Lung (tissue), 12 donors: ENCODE results near the gene SKOR2. TPM values are rescaled to one million over a fixed set of nuclear protein-coding genes. Genes with fewer than 3 reads are reported as not detected.

ENCODE experiments used
- ATAC-seq: fragments of 200-7000 bp; cut with Tn5 transposase; one replicate; pipeline ENCODE4 v1.9.1; 2020; ENCODE audit warnings: moderate number of reproducible peaks; ENCODE audit not compliant: insufficient read depth, low FRiP score
- DNase-seq, 3 donors: peaks; one replicate each; pipeline ENCODE4 v3.0.0-alpha.2; 2013 to 2017
- H3K27ac ChIP-seq, 2 donors: one replicate each; pipeline ENCODE4 v1.5.1; 2013; ENCODE audit warnings: mild to moderate bottlenecking in 2 of 2, moderate library complexity in 2 of 2, control low read depth in 1 of 2, inconsistent platforms in 1 of 2, low read depth in 1 of 2, low read length in 1 of 2
- H3K27me3 ChIP-seq, 3 donors: one replicate each; pipeline ENCODE4 v1.5.1; 2013; ENCODE audit warnings: low read length in 2 of 3; ENCODE audit not compliant: control insufficient read depth in 3 of 3, insufficient read depth in 3 of 3
- H3K36me3 ChIP-seq, 4 donors: one replicate each; pipeline ENCODE4 v1.5.1; 2013; ENCODE audit warnings: low read length in 4 of 4, mild to moderate bottlenecking in 1 of 4, moderate library complexity in 1 of 4; ENCODE audit not compliant: control insufficient read depth in 4 of 4, insufficient read depth in 4 of 4
- H3K4me1 ChIP-seq, 5 donors: one replicate each; pipeline ENCODE4 v1.5.1; 2013; ENCODE audit warnings: low read length in 5 of 5, mild to moderate bottlenecking in 2 of 5, moderate library complexity in 1 of 5; ENCODE audit not compliant: control insufficient read depth in 5 of 5, insufficient read depth in 5 of 5
- H3K4me3 ChIP-seq: one replicate; pipeline ENCODE4 v1.5.1; 2013; ENCODE audit warnings: mild to moderate bottlenecking, control low read depth, moderate library complexity
- H3K9ac ChIP-seq, 2 donors: one replicate each; pipeline ENCODE4 v1.5.1; 2013; ENCODE audit warnings: low read length in 2 of 2, control low read depth in 1 of 2; ENCODE audit not compliant: insufficient read depth in 1 of 2
- H3K9me3 ChIP-seq, 4 donors: one replicate each; pipeline ENCODE4 v1.5.1; 2013; ENCODE audit warnings: low read length in 3 of 4, mild to moderate bottlenecking in 1 of 4, moderate library complexity in 1 of 4; ENCODE audit not compliant: control insufficient read depth in 4 of 4, insufficient read depth in 3 of 4
- CTCF ChIP-seq: IDR thresholded peaks from 2 replicates; pipeline ENCODE4 v1.5.1; 2012; ENCODE audit warnings: mild to moderate bottlenecking; ENCODE audit errors: control extremely low read depth, extremely low read depth
- WGBS, 2 donors: extraction: QIAGEN DNeasy Blood & Tissue Kit; methylation state at CpG; one replicate each; pipeline ENCODE4 v1.1.7; 2013; 5-methylcytosine and 5-hydroxymethylcytosine counted together
- polyA plus RNA-seq, 2 donors: library from polyadenylated mRNA; stranded (reverse); fragments of 200-250 nt; gene quantifications; one replicate each; pipeline ENCODE4 v1.2.1, GENCODE V29; 2013
- total RNA-seq, 2 donors: library from RNA; depleted of rRNA in 1 of 2; stranded (reverse); fragments of >200 nt in 1 of 2; gene quantifications; one replicate each; pipeline ENCODE4 v1.2.1, GENCODE V29; 2014 to 2021
- donor health status: control.
- donor health status: control.
- donor health status: Bipolar disorder and iron deficiency.
- donor health status: healthy.
- donor health status: DM: yes; HTN: yes; CAD: no.

Gene SKOR2
- total and polyA plus RNA-seq, 4 donors, result not detected

GRCh38 chr18:47209171-47209570, 42.3 kb downstream of the SKOR2 start:
- no peak for ATAC-seq
- Histone ChIP-seq H3K27me3 (peaks cover 0 to 25% (median 0%) of the 10 kb centered on the region in 3 donors), H3K4me3 (no peak overlapping the region), H3K9ac (no peak overlapping the region), H3K4me1 (peaks cover 0 to 3% (median 0%) of the 10 kb centered on the region in 5 donors), H3K9me3 (no peaks in the 10 kb centered on the region), H3K27ac (no peak overlapping the region), H3K36me3 (no peaks in the 10 kb centered on the region)
- 29 to 34% methylated on average over 1 of the region's 1 CpG for WGBS, 2 donors
- no peak for DNase-seq
- TF ChIP-seq CTCF, result no peak

- H3K27ac ChIP-seq, result no peak overlapping the region
- no peak for TF ChIP-seq CTCF
- no peaks in the 10 kb centered on the region for H3K9me3 ChIP-seq
- no peak overlapping the region for H3K4me3 ChIP-seq
- H3K4me1 ChIP-seq, result peaks cover 0 to 3% (median 0%) of the 10 kb centered on the region in 5 donors
- ATAC-seq (no peak), DNase-seq (no peak)
- H3K9ac ChIP-seq, result no peak overlapping the region
- H3K27me3 ChIP-seq, result peaks cover 0 to 20% (median 0%) of the 10 kb centered on the region in 3 donors
- no peaks in the 10 kb centered on the region for H3K36me3 ChIP-seq
- 73 to 75% methylated on average over 2 of the region's 2 CpGs for WGBS, 2 donors
Observed at GRCh38 chr18:47206945-47207637, 44.4 kb downstream of the SKOR2 start.

- Histone ChIP-seq H3K36me3 (no peaks in the 10 kb centered on the region), H3K4me1 (peaks cover 0 to 3% (median 0%) of the 10 kb centered on the region in 5 donors), H3K27me3 (peaks cover 0 to 8% (median 0%) of the 10 kb centered on the region in 3 donors), H3K9ac (no peak overlapping the region), H3K27ac (no peak overlapping the region), H3K4me3 (no peak overlapping the region), H3K9me3 (no peaks in the 10 kb centered on the region)
- ATAC-seq (no peak), DNase-seq (peak; percentile 14 to 36 (median 26))
- 49 to 57% methylated on average over 3 of the region's 3 CpGs for WGBS, 2 donors
- peak; percentile 58 for TF ChIP-seq CTCF
Observed at GRCh38 chr18:47204908-47205522, 46.4 kb downstream of the SKOR2 start.
